GM12874 (cell line): ENCODE data around the gene PHF21A.

Experiments used
- TF ChIP-seq, protein P1 (sequence below): IDR thresholded peaks from 2 replicates; pipeline ENCODE4 v1.5.1; 2011; ENCODE audit warnings: low read depth, mild to moderate bottlenecking, control low read depth, low read length, moderate library complexity; ENCODE audit not compliant: insufficient read depth

Gene PHF21A

DNA sequence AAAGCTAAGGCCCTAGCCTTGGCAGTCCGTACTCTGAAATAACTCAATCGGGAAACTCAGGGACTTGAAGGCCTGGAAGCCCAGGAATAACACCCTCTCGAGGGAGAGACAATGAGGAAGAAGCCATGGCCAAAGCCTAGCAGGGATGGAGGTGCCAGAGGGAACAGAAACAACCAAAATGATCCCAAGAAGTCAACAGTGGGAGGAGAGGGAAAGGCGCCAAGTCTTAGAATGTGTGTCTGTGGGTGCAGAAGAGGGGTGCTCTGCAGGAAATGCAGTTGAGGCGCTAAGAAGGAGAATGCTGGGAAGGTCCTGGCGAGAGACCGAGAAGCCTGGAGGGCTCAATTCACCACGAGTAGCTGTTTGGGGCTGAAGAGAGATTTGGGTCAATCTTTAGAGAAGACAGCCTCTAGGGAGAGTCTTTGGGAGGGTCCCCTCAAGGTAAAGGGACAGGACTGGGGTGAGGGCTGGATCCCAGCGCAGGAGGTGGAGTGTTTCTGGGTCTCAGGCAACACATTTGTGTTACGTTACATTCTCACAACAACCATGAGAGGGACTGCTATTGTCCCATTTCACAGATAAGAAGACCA is 236.6 kb downstream of the PHF21A start:
- TF ChIP-seq, protein P1, sequence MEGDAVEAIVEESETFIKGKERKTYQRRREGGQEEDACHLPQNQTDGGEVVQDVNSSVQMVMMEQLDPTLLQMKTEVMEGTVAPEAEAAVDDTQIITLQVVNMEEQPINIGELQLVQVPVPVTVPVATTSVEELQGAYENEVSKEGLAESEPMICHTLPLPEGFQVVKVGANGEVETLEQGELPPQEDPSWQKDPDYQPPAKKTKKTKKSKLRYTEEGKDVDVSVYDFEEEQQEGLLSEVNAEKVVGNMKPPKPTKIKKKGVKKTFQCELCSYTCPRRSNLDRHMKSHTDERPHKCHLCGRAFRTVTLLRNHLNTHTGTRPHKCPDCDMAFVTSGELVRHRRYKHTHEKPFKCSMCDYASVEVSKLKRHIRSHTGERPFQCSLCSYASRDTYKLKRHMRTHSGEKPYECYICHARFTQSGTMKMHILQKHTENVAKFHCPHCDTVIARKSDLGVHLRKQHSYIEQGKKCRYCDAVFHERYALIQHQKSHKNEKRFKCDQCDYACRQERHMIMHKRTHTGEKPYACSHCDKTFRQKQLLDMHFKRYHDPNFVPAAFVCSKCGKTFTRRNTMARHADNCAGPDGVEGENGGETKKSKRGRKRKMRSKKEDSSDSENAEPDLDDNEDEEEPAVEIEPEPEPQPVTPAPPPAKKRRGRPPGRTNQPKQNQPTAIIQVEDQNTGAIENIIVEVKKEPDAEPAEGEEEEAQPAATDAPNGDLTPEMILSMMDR: no peak
